HG03066 (cell line): ENCODE measurements around the gene TPM4.

Source experiments
- ATAC-seq: cut with Tn5 transposase; IDR thresholded peaks from one replicate; pipeline ENCODE4 v1.9.1; 2021; ENCODE audit warnings: low read depth; ENCODE audit not compliant: unreplicated experiment

The TPM4 gene

GRCh38 chr19:16121967-16122366 lies 45.7 kb downstream of the TPM4 start:
- no peak for ATAC-seq

GRCh38 chr19:16124953-16125352 lies 48.7 kb downstream of the TPM4 start:
- ATAC-seq, result no peak

GRCh38 chr19:16125737-16126495 lies 49.6 kb downstream of the TPM4 start:
- ATAC-seq, result no peak

- no peak for ATAC-seq
These were observed 50.8 kb downstream of the TPM4 start for GRCh38 chr19:16127080-16127479.

GRCh38 chr19:16127776-16128371 lies 51.6 kb downstream of the TPM4 start:
- ATAC-seq, result no peak

- no peak for ATAC-seq
These were observed 55.4 kb downstream of the TPM4 start for GRCh38 chr19:16131648-16132047.

GRCh38 chr19:16133818-16134217 lies 57.5 kb downstream of the TPM4 start:
- no peak for ATAC-seq

- peak; percentile 60 for ATAC-seq
These were observed 58.2 kb downstream of the TPM4 start for GRCh38 chr19:16134510-16134909.

GRCh38 chr19:16135430-16136127 lies 59.3 kb downstream of the TPM4 start:
- no peak for ATAC-seq

- no peak for ATAC-seq
These were observed 60.1 kb downstream of the TPM4 start for GRCh38 chr19:16136185-16136999.

- no peak for ATAC-seq
These were observed 63.5 kb downstream of the TPM4 start for GRCh38 chr19:16139752-16140151.

- no peak for ATAC-seq
These were observed 64.7 kb downstream of the TPM4 start for GRCh38 chr19:16141043-16141442.

- no peak for ATAC-seq
These were observed 65.8 kb downstream of the TPM4 start for GRCh38 chr19:16142032-16142580.

GRCh38 chr19:16143399-16144215 lies 67.3 kb downstream of the TPM4 start, which contains the start of gene HSH2D:
Gene HSH2D (plus strand): TSS chr19:16143685. CDS start chr19:16148751, 5,066 bp downstream.
- ATAC-seq, result peak; percentile 70

- no peak for ATAC-seq
These were observed 67.9 kb downstream of the TPM4 start for GRCh38 chr19:16144216-16144581.

- no peak for ATAC-seq
These were observed 69.8 kb downstream of the TPM4 start for GRCh38 chr19:16146112-16146511.

- no peak for ATAC-seq
These were observed 72.3 kb downstream of the TPM4 start for GRCh38 chr19:16148443-16149229.
